HG03039 (cell line): ENCODE results near the gene ALMS1.
"Not testable (repeated sequence)": the region's sequence is repeated elsewhere in the genome, so short reads cannot be mapped to it uniquely, and the experiment has no call there.

Source experiments
- ATAC-seq: cut with Tn5 transposase; IDR thresholded peaks from one replicate; pipeline ENCODE4 v1.9.1; 2021; ENCODE audit warnings: mild to moderate bottlenecking, moderate library complexity; ENCODE audit not compliant: unreplicated experiment

Gene ALMS1

DNA sequence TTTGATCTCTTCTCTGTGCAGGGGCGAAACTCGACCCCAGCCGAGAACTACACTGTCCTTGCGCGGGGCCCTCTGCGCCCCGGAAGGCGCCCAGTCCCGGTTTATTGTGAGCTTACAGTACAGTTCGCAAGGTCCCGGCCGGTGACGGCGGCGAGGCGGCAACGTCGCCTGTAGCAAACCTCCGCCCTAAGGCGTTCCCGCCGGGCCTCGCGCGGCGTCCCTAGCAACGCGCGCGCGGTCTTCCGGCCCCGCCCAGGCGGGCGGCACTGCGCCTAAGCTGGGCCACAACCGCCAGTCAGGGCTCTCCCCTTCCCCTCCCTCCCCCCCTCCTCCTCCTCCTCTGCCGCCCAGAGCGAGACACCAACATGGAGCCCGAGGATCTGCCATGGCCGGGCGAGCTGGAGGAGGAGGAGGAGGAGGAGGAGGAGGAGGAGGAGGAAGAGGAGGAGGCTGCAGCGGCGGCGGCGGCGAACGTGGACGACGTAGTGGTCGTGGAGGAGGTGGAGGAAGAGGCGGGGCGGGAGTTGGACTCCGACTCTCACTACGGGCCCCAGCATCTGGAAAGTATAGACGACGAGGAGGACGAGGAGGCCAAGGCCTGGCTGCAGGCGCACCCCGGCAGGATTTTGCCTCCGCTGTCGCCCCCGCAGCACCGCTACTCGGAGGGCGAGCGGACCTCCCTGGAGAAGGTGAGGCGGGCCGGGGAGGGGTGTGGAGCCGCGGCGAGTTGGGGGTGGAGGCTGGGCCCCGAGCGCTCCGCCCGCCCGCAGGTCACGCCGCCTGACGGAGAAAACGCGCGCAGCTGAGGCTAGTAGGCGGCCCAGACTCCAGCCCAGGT lies at the start of gene ALMS1:
ALMS1 (plus strand) TSS at position 333 of the 838 bp plus-strand sequence; CDS start at position 366, 33 bp downstream.
- ATAC-seq, result peak; percentile 84

GRCh38 chr2:73337828-73338227 lies 47.8 kb upstream of the ALMS1 start:
- no peak for ATAC-seq

GRCh38 chr2:73339201-73339600 lies 46.4 kb upstream of the ALMS1 start:
- ATAC-seq, result no peak

DNA sequence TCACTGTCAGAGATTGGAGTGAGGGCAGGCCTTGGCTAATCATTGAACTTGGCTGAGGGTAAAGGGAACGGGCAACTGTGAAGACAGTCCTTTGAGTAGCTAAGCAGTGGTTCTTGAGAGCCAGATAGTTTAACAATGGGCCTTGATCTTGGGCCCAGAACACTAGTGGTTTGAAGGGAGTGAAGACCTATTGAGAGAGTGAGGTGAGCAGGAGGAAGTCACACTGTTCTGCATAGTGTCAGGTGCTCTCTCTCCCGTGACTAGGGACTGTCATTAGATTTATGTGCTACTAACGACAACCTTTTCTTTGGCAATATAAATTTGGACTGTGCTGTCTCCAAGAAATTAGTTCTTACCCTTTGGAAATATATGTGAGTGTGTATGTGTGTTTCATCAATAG lies 44.6 kb upstream of the ALMS1 start:
- no peak for ATAC-seq

DNA sequence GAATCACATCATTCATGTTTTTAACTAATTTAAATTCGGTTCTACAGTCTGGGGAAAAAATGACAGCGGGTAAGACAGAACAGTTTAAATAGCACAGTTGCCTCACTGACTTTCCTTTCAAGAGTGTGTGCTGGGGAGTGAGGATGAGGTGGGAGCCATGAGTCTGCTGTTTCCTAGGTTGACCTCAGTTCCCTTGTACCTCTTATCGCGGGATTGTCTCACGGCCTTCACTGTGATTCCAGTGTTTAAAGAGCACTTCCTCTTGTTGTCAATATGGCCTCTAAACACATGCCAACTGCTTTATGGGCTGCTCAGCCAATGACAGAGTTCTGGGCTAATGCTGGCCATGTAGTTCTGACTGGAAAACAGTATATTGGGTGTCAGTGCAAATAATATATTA lies 41.6 kb upstream of the ALMS1 start:
- no peak for ATAC-seq

DNA sequence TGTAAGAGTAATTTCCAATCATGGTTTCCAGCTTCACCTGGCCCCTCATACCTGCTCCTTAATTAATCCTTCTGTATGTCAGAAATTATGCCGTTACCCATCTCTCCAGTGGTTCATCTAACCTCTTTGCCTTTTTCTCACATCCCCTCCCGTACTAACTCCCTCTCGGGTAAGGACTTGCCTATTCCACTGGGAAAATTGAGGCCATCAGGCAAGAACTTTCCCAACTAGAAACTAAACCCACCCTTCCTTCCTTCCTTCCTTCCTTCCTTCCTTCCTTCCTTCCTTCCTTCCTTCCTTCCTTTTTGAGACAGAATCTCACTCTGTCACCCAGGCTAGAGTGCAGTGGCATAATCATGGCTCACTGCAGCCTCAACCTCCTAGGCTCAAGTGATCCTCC lies 40.9 kb upstream of the ALMS1 start:
- ATAC-seq, result not testable (repeated sequence)

DNA sequence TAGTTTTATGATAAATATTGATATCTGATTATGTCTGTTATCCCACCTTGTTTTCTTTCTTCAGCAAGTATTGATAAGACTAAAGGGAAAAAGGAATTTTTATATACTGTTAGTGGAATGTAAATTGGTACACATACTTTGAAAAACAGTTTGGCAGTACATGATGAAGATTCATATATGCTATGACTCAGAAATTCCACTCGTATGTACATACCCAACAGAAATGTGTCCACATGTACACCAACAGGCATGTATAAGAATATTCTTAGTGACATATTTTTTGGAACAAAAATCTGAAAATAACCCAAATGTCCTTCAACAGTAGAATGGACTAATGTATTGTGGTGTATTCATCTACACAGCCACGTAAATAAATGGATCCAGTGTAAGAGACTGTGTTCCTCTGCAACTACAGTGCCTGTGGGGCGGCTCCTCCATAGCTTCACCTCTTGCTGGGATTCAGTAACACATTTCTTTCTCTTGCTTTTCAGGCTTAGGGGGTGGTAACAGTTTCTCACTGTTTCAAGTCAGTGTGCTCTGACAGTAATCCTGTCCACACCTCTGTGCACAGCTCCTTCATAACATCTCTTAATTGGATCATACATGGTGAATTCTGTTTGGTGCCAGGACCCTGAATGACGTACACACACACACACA lies 35.5 kb upstream of the ALMS1 start:
- ATAC-seq, result no peak

- no peak for ATAC-seq
These were observed 29.5 kb upstream of the ALMS1 start for GRCh38 chr2:73356097-73356496.

DNA sequence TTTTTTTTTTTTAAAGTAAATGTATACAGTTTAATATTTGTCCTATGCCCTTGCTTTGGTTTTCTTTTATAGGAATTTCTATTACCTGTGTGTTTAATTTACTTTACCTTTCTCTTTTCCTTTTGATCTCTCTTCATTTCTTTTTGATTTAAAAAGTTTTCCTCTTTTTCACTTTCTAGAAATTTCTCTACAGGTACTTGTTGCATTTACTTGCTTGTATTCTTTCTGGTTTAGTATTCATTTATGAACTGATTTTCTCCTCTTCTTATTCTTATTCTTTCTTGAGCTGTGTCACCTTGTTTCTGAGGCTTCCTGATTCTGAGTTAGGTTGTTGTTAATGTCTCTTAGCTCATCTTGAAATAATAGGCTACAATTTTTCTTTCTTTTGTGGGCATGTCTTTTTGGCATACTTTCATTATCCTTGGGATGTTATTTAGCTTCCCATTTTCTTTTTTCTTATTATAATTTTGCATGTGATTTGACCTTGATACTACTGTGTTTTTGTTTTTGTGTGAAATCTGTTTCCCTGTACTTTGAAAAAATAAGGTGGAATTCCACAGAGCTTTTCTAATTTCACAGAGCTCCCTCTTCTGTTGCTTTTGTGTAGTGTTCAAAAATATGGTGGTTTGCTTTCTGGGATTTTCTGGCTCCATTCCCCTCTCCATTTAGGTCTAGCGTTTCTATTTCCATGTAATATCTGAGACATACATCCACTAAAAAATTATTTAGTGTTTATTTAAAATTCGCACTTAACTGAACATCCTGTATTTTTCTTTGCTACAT lies 25.5 kb upstream of the ALMS1 start:
- ATAC-seq, result no peak

- no peak for ATAC-seq
These were observed 19.6 kb upstream of the ALMS1 start for GRCh38 chr2:73366060-73366459.

GRCh38 chr2:73368781-73369180 lies 16.9 kb upstream of the ALMS1 start:
- no peak for ATAC-seq

- ATAC-seq, result no peak
These were observed 15.3 kb upstream of the ALMS1 start for GRCh38 chr2:73370348-73370747.

DNA sequence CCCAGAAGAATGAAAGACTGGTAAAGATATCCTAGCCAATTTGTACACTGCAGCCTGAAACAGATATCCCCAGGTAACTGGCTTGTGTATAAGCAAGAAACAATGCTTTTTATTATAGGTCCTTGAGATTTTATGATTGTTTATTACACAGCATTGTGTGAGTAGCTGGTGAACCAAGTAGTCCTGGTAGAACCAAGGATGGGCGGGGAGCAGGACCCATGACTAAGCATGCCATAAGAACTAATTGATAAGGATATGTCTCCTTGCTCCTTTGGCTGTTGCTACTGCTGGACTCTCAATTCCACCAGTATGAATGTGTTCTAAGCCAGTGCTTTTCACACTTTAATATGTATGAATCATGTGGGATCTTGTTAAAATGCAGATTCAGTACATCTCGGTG lies 12.3 kb upstream of the ALMS1 start:
- ATAC-seq, result no peak

DNA sequence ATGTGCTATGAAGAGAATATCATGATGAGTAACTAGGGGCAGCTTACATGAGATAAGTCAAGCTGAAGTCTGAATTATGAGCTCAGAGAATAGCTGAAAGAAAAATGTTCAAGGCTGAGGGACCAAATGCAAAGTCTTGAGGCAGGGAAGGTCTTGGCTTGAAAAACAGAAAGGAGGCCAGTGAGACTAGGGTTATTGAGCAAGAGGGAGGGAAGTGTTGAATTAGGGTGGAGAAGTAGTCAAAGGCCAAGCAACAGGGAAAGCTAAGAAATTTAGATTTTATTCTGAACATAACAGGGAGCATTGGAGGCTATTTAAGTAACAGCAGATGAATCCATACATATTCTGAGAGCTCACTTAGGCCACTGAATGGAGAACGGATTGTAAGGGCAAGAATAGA lies 11.4 kb upstream of the ALMS1 start:
- ATAC-seq, result no peak

- ATAC-seq, result no peak
These were observed 9.0 kb upstream of the ALMS1 start for GRCh38 chr2:73376681-73377080.

- ATAC-seq, result no peak
These were observed 2.6 kb upstream of the ALMS1 start for GRCh38 chr2:73383036-73383435.

- ATAC-seq, result no peak
These were observed 523 bp upstream of the ALMS1 start for GRCh38 chr2:73385123-73385503.

GRCh38 chr2:73386342-73386868 lies 769 bp downstream of the ALMS1 start:
- no peak for ATAC-seq

DNA sequence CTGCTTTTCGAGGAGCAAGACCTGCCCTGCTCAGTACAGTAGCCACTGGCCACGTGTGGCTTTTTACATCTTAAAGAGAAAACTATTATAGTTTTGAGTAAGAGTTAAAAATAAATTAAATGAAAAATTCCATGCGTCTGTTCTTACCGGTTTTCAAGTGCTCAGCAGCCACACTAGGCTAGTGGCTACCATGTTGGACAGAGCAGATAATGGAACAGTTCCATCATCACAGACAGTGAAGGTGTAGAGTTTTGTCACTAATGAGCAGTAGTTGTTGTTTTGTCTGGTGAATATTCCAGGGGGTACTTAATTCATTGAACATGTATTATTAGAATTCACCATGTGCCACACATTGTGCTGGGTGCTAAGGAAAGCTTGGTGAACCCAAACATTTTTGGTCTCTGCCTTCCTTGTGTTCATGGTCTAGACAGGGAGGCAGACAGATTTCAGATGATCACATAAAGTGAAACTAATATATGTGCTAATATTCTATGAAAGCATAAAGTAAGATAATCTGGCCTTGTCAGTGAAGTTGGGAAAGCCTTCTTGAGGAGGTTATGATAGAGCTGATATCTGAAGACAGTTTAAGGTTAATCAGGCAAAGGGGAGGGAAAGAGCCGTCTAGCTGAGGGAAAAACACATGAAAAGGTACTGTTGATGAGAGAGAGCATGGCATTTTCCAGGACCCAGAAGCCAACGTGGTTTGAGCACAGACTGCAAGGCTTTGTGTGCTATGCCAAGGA lies 1.4 kb downstream of the ALMS1 start:
- ATAC-seq, result no peak

- ATAC-seq, result no peak
These were observed 16.9 kb downstream of the ALMS1 start for GRCh38 chr2:73402386-73403103.
